Measurements from ENCODE around the gene ZFHX2.

Gene ZFHX2

DNA sequence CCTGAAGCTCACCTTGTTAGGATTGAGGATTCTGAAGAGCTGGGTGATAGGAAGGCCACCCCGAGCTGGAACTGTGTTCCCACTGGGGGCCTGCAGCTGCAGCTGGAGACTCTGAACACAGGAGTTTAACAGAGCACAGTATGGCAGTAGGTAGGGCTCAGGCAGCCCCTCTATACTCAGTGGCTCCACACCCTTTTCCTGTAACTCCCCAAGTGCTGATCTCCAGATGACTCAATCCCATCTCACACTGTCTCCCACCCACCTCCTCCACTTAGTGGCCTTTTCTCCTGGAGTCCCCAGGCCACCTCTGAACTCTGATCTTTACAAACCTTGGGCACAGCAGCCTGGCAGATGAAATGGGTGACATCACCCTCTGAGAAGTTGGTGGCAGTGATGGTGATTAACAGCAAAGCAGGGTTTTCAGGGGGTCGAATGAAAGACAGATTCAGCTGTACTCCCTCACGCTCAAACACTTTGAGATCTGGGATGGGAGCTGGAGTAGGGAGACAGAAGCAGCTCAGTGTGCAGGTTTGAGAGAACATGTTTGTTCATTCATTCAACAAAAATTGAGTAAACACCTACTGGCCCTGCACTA, 8.5 kb upstream of the ZFHX2 start:
- DNase-seq (ENCODE audit: low read depth, low spot score): no peak

DNA sequence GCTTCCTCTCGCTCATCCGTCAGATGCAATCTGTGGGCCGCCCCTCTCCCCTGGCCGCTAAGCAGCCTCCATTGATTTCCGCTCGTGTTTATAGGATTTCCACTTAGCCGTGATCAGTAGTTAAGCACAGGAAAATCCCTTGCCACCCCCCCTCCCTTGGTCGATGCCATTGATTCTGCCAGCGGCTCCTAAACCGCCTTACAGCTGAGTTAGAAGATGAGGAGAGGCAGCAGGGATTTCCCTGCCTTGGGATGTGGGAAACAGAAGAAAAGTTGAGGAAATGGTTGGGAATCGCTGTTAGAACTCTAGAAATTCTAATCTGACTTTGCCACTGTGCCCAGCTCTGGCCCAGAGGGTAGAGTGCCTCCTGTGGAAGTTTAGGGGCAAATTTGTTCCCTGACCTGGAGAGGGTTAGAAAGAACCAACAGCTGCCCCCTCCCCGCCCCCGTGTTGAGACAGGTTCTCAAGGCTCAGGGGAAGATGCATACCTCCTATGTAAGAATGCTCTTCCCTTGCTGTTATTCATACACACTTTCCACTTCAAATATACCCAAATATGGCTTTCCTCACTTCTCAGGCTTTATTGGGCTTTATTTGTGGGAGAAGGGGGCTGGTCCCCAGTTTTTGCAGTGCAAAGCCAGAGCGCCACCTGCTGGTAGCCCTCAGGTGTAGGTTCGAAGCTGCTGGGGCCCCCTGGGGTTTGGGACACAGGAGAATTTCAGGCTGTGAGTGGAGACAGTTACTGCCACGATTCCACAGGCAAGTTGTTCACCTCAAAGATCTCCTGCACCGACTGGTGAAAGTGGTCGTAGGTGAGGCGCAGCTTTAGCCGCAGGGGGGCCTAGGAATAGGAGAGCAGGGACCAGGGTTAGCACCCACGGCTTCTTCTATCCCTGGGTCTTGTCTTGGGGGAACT, 7.7 kb upstream of the ZFHX2 start:
- DNase-seq (ENCODE audit: low read depth, low spot score): no peak

DNA sequence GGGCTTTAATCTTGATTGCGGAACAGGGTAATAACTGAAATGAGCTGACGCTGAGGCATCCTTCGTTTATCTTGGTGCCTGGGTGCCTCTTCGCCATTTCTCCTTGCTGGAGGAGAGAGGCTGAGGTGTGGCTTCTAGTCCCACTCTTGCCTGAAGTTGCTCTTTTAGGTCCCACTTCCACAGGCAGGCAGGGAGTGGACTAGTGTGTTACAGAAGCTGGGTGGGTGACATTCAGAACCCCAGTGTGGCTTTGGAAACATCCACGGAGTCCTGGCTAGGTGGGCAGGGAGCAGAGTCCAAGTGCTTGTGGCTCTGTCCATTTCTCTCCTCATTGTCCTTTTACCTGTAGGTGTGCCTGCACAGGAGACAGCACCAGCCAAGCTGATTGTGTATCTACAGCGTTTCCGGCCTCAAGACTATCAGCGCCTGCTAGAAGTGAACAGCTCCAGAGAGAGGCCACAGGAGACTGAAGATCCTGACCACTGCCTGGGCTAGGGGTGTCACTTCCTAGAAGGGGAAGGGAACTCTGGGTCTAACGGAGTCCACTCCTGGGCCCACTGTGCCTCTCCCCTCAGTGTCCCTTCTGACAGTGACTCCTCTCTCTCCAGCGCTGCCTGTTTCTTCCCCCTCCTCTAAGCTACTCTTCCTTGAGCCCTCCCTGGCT, 6.9 kb upstream of the ZFHX2 start:
- DNase-seq (ENCODE audit: low read depth, low spot score): no peak

DNA sequence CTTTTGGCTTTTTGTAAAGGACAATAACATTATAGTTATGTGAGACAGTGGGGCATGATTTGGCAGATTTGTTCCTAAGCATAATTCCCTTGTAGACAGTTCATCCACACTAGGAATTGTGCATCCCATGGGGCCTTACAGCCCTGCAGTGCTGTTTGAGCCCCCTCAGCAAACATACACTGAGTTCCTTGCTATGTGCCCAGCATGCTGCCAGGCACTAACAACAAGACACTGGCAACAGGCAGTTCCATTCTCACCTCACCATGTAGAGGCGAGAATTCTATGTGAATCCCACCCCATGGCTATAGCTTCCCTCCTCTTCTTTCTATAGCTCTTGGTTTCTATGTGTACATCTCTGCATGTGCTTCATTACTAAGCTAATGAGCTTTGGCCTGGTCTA, 6.4 kb upstream of the ZFHX2 start:
- no peak for DNase-seq (ENCODE audit: low read depth, low spot score)

DNA sequence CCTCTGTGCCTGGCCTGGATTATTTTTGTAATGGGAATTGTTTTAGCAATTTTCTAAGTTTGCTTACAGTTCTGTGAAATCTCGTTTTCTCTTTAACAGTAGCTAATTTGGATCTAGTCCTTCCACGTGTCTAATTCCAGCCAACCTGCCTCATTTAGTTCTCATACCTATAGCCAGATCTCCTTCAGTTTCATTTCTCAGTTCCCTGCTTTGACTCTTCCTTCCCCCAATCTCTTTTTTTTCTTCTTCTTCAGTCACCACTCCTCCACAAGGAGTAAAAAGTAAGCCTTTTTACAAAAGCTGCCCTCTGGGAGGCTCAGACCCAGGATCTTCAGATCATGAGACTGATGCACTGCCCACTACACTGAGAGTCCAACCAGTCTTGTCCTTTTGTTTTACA, 6.0 kb upstream of the ZFHX2 start:
- no peak for DNase-seq (ENCODE audit: low read depth, low spot score)

DNA sequence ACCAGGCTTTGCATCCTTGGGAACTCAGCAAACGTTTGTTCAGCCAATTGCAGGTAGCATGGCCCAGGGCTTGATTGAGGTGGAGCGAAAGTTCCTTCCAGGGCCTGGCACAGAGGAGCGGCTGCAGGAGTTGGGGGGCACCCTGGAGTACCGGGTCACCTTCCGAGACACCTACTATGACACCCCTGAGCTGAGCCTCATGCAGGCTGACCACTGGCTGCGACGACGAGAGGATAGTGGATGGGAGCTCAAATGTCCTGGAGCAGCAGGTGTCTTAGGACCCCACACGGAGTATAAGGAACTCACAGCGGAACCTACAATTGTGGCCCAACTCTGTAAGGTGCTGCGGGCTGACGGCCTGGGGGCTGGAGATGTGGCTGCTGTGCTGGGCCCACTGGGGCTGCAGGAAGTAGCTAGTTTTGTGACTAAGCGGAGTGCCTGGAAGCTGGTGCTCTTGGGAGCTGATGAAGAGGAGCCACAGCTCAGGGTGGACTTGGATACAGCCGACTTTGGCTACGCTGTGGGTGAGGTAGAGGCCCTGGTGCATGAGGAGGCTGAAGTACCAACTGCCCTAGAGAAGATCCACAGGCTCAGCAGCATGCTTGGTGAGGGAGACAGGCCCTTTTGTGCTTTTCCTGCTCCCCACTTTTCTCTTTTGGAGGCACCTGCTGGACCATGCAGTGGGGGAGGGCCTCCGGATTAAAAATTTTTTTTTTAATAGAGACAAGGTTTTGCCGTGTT, 5.3 kb upstream of the ZFHX2 start:
- no peak for DNase-seq (ENCODE audit: low read depth, low spot score)

DNA sequence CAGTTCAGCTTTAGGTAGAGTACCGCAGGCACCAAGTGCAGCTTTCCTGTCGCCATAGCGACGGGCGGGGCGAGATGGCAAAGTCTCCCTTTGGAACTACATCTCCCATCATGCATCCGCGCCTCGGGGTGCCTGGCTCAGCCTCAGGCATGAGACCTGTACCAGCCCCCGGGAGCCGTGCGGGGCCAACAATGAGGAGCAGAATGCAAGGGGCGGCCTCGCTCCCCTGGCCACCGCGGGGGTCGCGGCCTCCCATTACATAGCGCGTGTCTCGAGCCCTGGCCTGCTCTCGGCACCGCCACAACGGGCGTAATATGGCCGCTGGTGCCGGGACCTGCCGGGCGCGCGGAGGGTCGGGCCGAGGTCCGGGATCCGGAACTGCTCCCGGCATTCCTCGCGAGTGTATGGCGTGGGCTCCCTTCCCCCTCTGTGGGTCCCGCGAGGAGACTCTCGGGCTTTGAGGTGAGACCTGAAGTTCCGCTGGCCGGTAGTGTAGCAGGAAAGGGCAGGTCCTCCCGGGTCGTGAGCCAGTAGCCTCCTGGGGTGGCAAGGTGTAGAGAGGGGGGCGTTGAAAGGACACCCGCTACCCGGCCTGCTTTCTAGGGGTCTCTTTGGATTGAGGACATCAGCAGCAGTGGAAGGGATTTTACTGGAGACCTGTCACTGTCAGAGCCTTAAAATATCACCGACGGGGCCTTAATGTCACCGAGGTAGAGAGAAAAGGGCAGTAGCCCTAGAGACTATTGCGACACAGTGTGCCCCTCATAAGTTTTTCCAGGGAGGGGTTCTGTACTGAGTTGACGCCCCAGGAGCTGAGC, 4.5 kb upstream of the ZFHX2 start, which contains the start of gene THTPA:
TSS of gene THTPA (plus strand) at position 390 of the 818 bp plus-strand sequence. CDS start 487 bp downstream, outside the sequence.
- peak; percentile 55 for DNase-seq (ENCODE audit: low read depth, low spot score)

DNA sequence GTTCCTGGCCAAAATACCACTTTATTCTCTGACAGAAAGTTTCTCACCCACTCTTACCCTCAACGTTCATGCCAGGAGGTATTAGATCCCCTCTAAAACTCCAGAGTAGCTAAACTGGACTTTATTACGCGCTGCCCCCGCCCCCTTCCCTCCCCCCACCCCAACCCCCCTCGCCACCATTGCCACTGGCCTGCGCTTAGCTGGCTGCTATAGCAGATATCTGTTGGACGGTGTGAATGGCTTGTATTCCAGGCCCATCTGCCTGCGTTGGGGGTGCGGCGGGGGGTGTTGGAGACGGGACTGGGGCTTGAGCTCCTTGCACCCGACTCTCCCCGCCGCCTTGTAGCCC, 3.9 kb upstream of the ZFHX2 start:
- no peak for DNase-seq (ENCODE audit: low read depth, low spot score)

DNA sequence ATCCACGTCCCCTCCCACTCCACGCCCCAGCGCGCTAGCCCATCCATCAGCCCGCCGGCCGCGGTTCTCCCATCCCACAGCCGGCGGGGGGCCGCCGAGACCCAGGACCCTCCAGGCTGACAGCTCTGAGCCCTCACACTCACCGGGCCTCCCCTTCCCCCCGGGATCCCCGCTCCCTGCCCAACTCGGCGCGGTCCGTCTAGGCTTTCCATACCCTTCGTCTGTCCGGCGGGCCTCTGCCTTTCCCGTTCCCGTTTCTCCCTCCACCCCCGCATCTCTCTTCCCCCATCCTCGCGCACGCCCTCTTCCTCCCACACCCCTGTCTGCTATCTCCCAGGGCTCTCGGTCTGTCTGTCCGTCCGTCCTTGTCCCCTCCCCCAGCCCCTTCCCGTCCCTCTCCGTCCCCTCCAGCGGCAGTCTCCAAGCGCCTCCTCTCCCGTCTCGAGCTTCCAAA, 726 bp downstream of the ZFHX2 start:
- DNase-seq (ENCODE audit: low read depth, low spot score): no peak

DNA sequence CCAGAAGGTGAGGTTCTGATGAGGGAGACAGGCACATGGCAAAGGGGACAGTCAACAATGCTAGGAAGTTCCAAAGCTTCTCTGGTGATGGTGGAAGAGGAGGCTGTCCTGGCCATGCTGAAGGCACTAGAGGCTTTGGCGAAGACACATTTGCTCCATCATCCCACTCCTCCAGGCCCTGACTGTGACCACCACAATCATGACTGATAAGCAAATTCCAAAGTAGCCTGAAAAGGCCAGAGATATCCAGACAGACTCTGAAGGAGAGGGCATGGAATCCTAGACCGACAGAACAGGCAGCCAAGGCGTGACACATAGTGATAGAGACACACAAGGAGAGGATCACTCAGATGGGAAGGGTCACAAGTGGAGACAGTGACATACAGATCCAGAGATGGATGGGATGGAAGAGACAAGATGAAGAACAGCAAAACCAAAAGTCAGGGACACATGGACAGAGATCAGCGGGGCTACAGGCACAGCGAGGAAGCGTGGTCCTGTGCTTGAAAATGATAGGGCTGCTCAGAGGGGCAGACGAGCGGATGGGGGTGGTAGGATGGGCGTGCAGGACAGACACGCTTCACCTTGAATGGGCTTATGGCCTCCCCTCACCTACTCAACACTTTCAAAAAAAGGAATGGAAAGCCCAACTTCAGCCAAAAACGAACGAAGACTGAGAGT, 1.3 kb downstream of the ZFHX2 start:
- no peak for DNase-seq (ENCODE audit: low read depth, low spot score)

DNA sequence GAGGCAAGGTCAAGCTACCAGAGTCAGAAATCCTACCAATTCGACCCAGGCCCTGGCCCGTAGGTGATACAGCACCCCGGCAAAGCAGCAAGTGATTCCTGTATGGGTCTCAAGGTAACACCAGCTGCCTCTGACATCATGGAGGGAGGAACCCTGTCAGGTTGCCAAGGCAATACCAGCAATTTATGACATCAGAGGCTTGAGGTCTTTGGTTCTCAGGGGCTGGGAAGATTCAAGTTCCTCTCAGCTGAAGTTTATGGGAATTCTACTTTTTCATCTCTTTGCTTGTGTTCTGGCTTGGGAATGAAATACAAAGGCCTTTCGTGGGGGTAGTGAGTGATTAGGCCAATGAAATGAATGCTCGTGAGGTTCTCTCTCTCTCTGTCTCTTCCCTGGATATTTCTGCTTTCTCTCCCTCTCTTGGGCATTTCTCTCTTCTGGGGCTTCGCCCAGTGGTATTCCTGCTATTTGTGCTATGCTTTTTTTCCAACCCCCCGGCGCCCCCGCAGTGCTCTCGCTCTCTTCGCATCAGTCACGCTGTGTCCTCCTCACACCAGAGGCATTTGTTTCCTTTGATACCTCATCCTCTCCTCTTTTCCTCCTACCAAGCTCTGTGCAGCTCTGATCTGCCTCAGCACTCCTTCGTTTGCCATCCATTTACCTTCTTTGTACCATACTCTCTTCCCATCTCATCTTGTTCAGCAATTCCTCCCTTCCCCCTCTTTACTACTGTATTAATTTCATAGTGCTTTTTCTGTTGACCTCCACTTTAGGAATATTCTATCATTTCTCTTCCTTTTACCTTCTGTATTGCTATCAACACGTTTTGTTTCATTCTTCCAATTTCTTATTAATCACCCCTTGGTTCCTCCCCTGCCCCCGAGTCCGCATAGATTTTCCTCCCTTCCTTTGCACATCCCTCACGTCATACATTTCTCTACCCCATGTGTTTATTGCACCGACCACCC, 2.9 kb downstream of the ZFHX2 start:
- no peak for DNase-seq (ENCODE audit: low read depth, low spot score)

DNA sequence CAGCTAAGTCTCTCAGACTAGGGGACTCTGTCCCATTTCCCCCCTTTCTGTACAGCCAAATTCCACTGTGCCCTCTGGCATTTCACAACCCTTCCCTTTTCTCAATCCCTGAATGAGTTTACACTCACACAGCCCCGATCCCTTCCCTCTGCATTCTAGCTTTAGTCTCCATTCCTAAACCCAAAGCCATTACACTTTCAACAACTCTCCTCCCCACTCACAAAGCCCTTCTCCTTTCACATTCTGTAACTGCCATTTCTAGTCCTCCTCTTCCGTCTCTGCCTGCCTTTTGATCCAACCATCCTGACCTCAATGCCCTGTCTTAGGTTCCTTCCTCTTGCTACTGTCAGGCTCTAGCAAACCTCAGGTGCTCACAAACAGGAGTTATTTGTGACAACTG, 3.6 kb downstream of the ZFHX2 start:
- DNase-seq (ENCODE audit: low read depth, low spot score): no peak

DNA sequence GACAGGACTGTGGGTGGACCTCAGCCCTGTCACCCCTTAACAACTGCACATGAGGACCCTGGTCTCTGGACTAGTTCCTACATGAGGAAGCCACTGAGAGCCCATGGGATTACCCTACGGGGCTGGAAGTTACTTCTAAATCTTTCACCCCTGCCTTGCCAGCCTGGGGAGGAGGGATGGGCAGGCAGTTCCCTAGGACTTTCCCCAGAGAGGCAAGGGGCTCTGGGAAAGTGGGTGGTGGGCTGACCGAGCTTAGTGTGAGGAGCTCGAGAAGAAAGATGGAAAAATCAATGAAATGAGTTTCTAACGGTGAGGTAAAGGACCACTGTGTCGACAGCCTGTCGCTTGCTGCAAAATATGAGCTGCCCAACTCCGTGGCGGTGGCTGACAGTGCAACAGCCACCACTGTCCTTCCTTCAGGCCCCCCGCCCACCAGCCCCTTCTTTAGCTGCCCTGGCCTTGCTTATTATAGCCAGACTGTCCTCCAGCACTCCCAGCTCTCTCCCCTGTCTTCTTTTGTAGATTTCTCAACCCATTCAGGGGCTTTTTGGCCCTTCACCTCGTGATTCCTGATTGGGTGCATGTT, 5.0 kb downstream of the ZFHX2 start:
- DNase-seq (ENCODE audit: low read depth, low spot score): no peak

DNA sequence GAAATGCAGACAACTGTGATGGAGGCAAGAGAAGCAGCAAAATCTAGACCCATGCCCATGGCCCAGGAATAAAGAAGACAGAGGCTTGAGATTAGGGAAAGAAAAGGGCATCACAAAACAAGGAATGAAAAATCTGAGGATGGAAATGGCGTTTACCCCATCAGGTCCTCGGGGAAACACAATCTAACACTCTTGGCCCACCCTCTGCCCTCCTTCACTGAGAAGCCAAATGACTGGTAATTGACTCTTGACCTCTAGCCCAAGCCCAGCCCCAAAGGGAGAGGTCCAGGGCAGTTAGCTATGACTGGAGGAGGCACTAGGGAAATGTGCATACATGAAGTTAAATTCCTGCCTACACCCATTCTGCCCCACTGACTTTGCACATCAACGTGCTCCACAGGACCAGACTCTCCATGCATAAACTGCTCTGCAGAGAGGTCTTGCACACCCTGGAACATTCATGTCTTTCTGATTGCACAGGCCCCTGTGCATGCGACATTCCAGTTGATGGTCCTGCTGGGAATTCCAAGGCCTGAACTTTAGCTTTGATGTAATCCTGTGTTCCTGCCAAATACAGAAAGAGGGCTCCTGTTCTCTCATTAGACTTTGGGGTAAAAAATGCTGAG, 5.7 kb downstream of the ZFHX2 start:
- DNase-seq (ENCODE audit: low read depth, low spot score): no peak

DNA sequence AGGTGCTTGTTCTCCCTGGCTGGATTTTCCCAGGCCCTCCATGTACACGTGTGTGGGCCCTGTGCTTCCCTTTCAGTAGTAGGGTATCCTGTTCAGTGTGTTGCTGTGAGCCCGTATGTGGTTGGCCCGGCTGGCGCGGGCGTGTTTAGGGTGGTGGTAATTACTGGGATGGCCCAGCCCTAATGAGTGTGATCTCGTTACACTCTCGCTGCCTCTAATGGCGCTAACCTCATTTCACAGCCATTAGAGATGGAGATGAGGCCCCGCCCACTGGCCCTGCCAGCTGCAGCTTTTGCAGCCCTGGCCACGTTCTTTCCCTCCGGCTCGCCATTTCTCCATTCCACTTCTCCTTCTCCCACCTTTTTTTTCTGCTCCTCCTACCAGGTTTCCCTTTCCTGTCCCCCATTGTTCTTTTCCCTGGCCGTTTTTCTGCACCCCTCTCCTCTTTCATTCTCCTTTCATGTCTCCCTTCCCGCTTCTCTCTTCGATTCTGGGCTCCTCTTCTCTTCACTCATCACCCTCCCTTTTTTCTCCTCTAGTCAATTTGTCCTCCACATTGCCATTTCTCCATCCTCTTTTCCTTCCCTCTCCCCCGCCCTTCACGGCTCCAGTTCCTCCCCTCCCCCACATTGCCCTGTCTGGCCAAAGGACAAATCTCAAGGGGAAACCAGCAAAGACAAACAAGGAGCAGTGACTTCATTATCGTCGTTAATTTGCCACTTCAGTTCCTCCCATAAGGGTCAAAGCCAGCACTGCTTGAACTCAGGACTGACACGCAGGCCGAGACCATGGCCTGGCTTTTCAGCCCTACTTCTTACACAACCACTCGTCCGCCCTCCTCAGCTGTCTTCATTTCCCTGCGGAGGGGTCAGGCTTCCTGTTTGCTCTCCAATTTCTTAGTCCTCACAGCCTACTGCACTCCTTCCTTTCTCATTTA, 6.8 kb downstream of the ZFHX2 start:
- no peak for DNase-seq (ENCODE audit: low read depth, low spot score)

DNA sequence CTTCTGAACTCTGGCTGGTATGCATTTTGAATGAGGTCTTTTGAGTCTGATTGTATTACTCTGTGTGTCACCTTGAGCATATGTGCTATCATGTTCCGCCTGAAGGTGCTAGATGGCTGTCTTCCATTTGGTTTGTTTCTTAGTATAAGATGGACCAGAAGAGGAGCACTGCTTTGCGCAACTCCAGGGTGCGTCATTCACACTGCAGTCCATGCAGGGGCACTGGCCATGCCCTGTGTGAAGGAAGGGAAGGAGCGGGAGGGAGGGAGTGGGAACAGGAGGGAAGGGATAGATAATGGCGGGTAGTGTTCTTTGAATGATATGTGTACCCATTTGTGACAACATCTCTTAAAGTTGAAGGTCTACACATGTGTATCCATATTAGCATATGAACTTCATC, 8.2 kb downstream of the ZFHX2 start:
- DNase-seq (ENCODE audit: low read depth, low spot score): no peak

DNA sequence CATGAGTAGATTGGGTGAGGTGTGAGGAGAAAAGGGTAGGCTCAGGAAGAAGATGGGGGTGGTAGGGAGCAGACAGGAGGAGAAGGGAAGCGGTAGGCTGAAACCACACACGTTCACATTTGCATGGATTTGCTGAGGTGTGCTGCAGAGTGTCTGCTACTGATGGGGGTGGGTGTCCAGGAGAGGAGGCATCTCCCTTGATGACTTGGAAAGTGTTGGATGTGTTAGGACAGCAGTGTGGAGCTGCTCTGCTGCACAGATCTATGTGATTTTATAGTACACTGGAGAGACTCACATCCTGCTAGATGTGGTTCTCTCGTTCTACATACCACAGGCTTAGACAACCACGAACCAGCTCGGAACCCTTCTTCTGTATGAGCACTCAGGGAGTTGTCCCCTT, 9.3 kb downstream of the ZFHX2 start:
- no peak for DNase-seq (ENCODE audit: low read depth, low spot score)

DNA sequence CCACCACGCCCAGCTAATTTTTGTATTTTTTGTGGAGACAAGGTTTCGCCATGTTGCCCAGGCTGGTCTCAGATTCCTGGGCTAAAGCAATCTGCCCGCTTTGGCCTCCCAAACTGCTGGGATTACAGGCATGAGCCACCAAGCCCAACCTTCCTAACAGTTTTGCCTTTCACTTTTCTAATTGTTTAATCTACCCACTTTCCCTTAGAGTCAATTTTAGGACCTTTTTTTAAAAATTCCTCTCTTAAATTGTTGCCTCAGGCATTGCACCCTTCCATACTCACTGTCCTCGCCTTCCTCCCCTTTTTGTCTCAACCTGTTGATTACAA, 11.5 kb downstream of the ZFHX2 start:
- DNase-seq (ENCODE audit: low read depth, low spot score): no peak
